ENCODE data around the gene ULBP2. TPM values are rescaled to one million over a fixed set of nuclear protein-coding genes. Genes with fewer than 3 reads are reported as not detected.
"Not testable (repeated sequence)": the region's sequence is repeated elsewhere in the genome, so short reads cannot be mapped to it uniquely, and the experiment has no call there.

ULBP2 gene
- polyA plus RNA-seq, 1 donor (not counting 4 experiments of a cell fraction or from before 2014, with no cell fraction given) = 11.8 TPM

GRCh38 chr6:149942461-149942829 is 631 bp downstream of the ULBP2 start:
- no peak for DNase-seq (ENCODE audit: low read depth, low spot score)
- peak overlapping the region; percentile 68 to 79 (median 76) for H3K4me3 ChIP-seq (ENCODE audit: control insufficient read depth in 2 of 3, extremely low read depth in 1 of 3, insufficient read depth in 2 of 3, low read depth in 1 of 3, low read length in 3 of 3)
- no peaks in the 10 kb centered on the region for H4K20me1 ChIP-seq (ENCODE audit: control insufficient read depth, extremely low read depth, insufficient read depth, low read length)
- peaks cover 13% of the 10 kb centered on the region for H3K4me1 ChIP-seq (ENCODE audit: control insufficient read depth, extremely low read depth, insufficient read depth, low read length)
- no peaks in the 10 kb centered on the region for H3K9me3 ChIP-seq (ENCODE audit: control insufficient read depth, low read depth, low read length)
- H2AFZ ChIP-seq (ENCODE audit: control insufficient read depth, low read length) = peak overlapping the region; percentile 95
- H3K36me3 ChIP-seq (ENCODE audit: control insufficient read depth in 2 of 2, extremely low read depth in 1 of 2, insufficient read depth in 2 of 2, low read length in 2 of 2) = peaks cover 0 to 2% of the 10 kb centered on the region in 2 experiments
- H3K27ac ChIP-seq (ENCODE audit: control insufficient read depth, insufficient read depth, low read length) = no peak overlapping the region
- peak overlapping the region; percentile 90 for H3K4me2 ChIP-seq (ENCODE audit: control insufficient read depth, extremely low read depth, insufficient read depth, low read depth, low read length)
- TF ChIP-seq EZH2 (IDR thresholded peaks at IDR 0.05; ENCODE audit: low read length) (no peak), CTCF (optimal IDR thresholded peaks at IDR 0.05 in 1 of 3, IDR thresholded peaks at IDR 0.05 in 1 of 3, conservative IDR thresholded peaks at IDR 0.05 in 1 of 3; ENCODE audit: extremely low read depth in 1 of 3, insufficient read depth in 2 of 3, low read length in 3 of 3) (peak in 1 of 3 experiments; percentile 9)
- H3K27me3 ChIP-seq (ENCODE audit: control insufficient read depth, extremely low read depth, insufficient read depth, low read length) = peaks cover 11% of the 10 kb centered on the region
- no peak for FAIRE-seq
- dilution Hi-C loops (cut with MboI; ENCODE audit: extremely low pct_ligation_motif_present, low sequenced_read_pairs) = no loop called here
- peak overlapping the region; percentile 65 for H3K9ac ChIP-seq (ENCODE audit: control insufficient read depth, extremely low read depth, insufficient read depth, low read length)
- H3K79me2 ChIP-seq (ENCODE audit: control insufficient read depth, insufficient read depth, low read length) = no peaks in the 10 kb centered on the region
- H3K9me1 ChIP-seq (ENCODE audit: control insufficient read depth, extremely low read depth, insufficient read depth, low read length) = no peaks in the 10 kb centered on the region

GRCh38 chr6:149943321-149943720 is 1.5 kb downstream of the ULBP2 start:
- not testable (repeated sequence) for DNase-seq (ENCODE audit: low read depth, low spot score); FAIRE-seq

DNA sequence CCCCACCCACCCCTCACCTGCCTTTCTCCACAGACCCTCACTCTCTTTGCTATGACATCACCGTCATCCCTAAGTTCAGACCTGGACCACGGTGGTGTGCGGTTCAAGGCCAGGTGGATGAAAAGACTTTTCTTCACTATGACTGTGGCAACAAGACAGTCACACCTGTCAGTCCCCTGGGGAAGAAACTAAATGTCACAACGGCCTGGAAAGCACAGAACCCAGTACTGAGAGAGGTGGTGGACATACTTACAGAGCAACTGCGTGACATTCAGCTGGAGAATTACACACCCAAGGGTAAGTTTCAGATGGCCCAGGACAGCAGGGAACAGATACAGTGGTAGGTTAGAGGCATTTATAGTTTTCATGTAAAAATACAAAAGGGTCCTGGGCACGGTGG is 3.5 kb downstream of the ULBP2 start:
- H3K27me3 ChIP-seq (ENCODE audit: control insufficient read depth, extremely low read depth, insufficient read depth, low read length); H4K20me1 ChIP-seq (ENCODE audit: control insufficient read depth, extremely low read depth, insufficient read depth, low read length); H3K4me2 ChIP-seq (ENCODE audit: control insufficient read depth, extremely low read depth, insufficient read depth, low read depth, low read length); H3K27ac ChIP-seq (ENCODE audit: control insufficient read depth, insufficient read depth, low read length); H3K36me3 ChIP-seq (ENCODE audit: control insufficient read depth in 2 of 2, extremely low read depth in 1 of 2, insufficient read depth in 2 of 2, low read length in 2 of 2); dilution Hi-C loops (cut with MboI; ENCODE audit: extremely low pct_ligation_motif_present, low sequenced_read_pairs); FAIRE-seq; H3K4me3 ChIP-seq (ENCODE audit: control insufficient read depth in 2 of 3, extremely low read depth in 1 of 3, insufficient read depth in 2 of 3, low read depth in 1 of 3, low read length in 3 of 3); H3K9me3 ChIP-seq (ENCODE audit: control insufficient read depth, low read depth, low read length); DNase-seq (ENCODE audit: low read depth, low spot score); H3K9me1 ChIP-seq (ENCODE audit: control insufficient read depth, extremely low read depth, insufficient read depth, low read length); H3K9ac ChIP-seq (ENCODE audit: control insufficient read depth, extremely low read depth, insufficient read depth, low read length); H2AFZ ChIP-seq (ENCODE audit: control insufficient read depth, low read length); H3K79me2 ChIP-seq (ENCODE audit: control insufficient read depth, insufficient read depth, low read length); H3K4me1 ChIP-seq (ENCODE audit: control insufficient read depth, extremely low read depth, insufficient read depth, low read length): not testable (repeated sequence)

More at GRCh38 chr6:149943321-149943720, 1.5 kb downstream of the ULBP2 start:
- H3K27me3 ChIP-seq (ENCODE audit: control insufficient read depth, extremely low read depth, insufficient read depth, low read length); H3K4me2 ChIP-seq (ENCODE audit: control insufficient read depth, extremely low read depth, insufficient read depth, low read depth, low read length); H3K9me1 ChIP-seq (ENCODE audit: control insufficient read depth, extremely low read depth, insufficient read depth, low read length); H3K9ac ChIP-seq (ENCODE audit: control insufficient read depth, extremely low read depth, insufficient read depth, low read length); H3K36me3 ChIP-seq (ENCODE audit: control insufficient read depth in 2 of 2, extremely low read depth in 1 of 2, insufficient read depth in 2 of 2, low read length in 2 of 2); H4K20me1 ChIP-seq (ENCODE audit: control insufficient read depth, extremely low read depth, insufficient read depth, low read length); H3K79me2 ChIP-seq (ENCODE audit: control insufficient read depth, insufficient read depth, low read length); H3K27ac ChIP-seq (ENCODE audit: control insufficient read depth, insufficient read depth, low read length); H3K9me3 ChIP-seq (ENCODE audit: control insufficient read depth, low read depth, low read length); H3K4me3 ChIP-seq (ENCODE audit: control insufficient read depth in 2 of 3, extremely low read depth in 1 of 3, insufficient read depth in 2 of 3, low read depth in 1 of 3, low read length in 3 of 3); dilution Hi-C loops (cut with MboI; ENCODE audit: extremely low pct_ligation_motif_present, low sequenced_read_pairs); H2AFZ ChIP-seq (ENCODE audit: control insufficient read depth, low read length): not testable (repeated sequence)
- H3K4me1 ChIP-seq (ENCODE audit: control insufficient read depth, extremely low read depth, insufficient read depth, low read length) = peaks cover 12% of the 10 kb centered on the region

GRCh38 chr6:149946631-149947030 is 4.8 kb downstream of the ULBP2 start:
- DNase-seq (ENCODE audit: low read depth, low spot score); H2AFZ ChIP-seq (ENCODE audit: control insufficient read depth, low read length); H3K36me3 ChIP-seq (ENCODE audit: control insufficient read depth in 2 of 2, extremely low read depth in 1 of 2, insufficient read depth in 2 of 2, low read length in 2 of 2); H3K4me1 ChIP-seq (ENCODE audit: control insufficient read depth, extremely low read depth, insufficient read depth, low read length); H3K79me2 ChIP-seq (ENCODE audit: control insufficient read depth, insufficient read depth, low read length); H3K27ac ChIP-seq (ENCODE audit: control insufficient read depth, insufficient read depth, low read length); dilution Hi-C loops (cut with MboI; ENCODE audit: extremely low pct_ligation_motif_present, low sequenced_read_pairs); H3K9ac ChIP-seq (ENCODE audit: control insufficient read depth, extremely low read depth, insufficient read depth, low read length); H3K4me2 ChIP-seq (ENCODE audit: control insufficient read depth, extremely low read depth, insufficient read depth, low read depth, low read length); H3K9me1 ChIP-seq (ENCODE audit: control insufficient read depth, extremely low read depth, insufficient read depth, low read length); H4K20me1 ChIP-seq (ENCODE audit: control insufficient read depth, extremely low read depth, insufficient read depth, low read length); H3K4me3 ChIP-seq (ENCODE audit: control insufficient read depth in 2 of 3, extremely low read depth in 1 of 3, insufficient read depth in 2 of 3, low read depth in 1 of 3, low read length in 3 of 3); FAIRE-seq; H3K9me3 ChIP-seq (ENCODE audit: control insufficient read depth, low read depth, low read length): not testable (repeated sequence)
- H3K27me3 ChIP-seq (ENCODE audit: control insufficient read depth, extremely low read depth, insufficient read depth, low read length) = peaks cover 13% of the 10 kb centered on the region

Measured in keratinocyte (primary cell).